Liver (tissue), 3 donors: ENCODE data around the gene SLC35F4.

Experiments used
- CTCF ChIP-seq: fragments of 150-350 bp; IDR thresholded peaks from 2 replicates; pipeline ENCODE4 v1.5.1; 2017; ENCODE audit warnings: improper control_type of control experiment, low read depth, low read length; ENCODE audit not compliant: missing input control
- EGR1 ChIP-seq, 2 donors: IDR thresholded peaks; 2 replicates each; pipeline ENCODE4 v1.6.1; 2016 to 2018; ENCODE audit warnings: antibody characterized with exemption in 2 of 2, low read depth in 2 of 2
- GABPA ChIP-seq, 2 donors: IDR thresholded peaks in 1 of 2; conservative IDR thresholded peaks in 1 of 2; 2 replicates each; pipeline ENCODE4 v1.6.1; 2016; ENCODE audit warnings: antibody characterized with exemption in 2 of 2, mild to moderate bottlenecking in 1 of 2, moderate library complexity in 1 of 2
- HNF4G ChIP-seq: IDR thresholded peaks from 2 replicates; pipeline ENCODE4 v1.6.1; 2016; ENCODE audit warnings: antibody characterized with exemption
- NR2F2 ChIP-seq: IDR thresholded peaks from 2 replicates; pipeline ENCODE4 v1.6.1; 2016; ENCODE audit warnings: antibody characterized with exemption
- donor health status: healthy.
- donor health status: healthy.

- no peak for TF ChIP-seq CTCF
- no peak for TF ChIP-seq HNF4G
- no peak for TF ChIP-seq EGR1 (IDR thresholded peaks at IDR 0.05; ENCODE audit: low read depth in 2 of 2)
- no peak for TF ChIP-seq NR2F2
- no peak for TF ChIP-seq GABPA (IDR thresholded peaks at IDR 0.05 in 1 of 2, conservative IDR thresholded peaks at IDR 0.05 in 1 of 2)
Measured at GRCh38 chr14:57898837-57899572, 33.1 kb upstream of the SLC35F4 start.
